ENCODE measurements around the gene C1S. TPM values are rescaled to one million over a fixed set of nuclear protein-coding genes. Genes with fewer than 3 reads are reported as not detected.

The C1S gene
- total and polyA plus RNA-seq, 9 of the 15 experiments (the other 6 are each of a cell fraction or from before 2014, with no cell fraction given): 0.08 to 0.84 (median 0.27) TPM

DNA sequence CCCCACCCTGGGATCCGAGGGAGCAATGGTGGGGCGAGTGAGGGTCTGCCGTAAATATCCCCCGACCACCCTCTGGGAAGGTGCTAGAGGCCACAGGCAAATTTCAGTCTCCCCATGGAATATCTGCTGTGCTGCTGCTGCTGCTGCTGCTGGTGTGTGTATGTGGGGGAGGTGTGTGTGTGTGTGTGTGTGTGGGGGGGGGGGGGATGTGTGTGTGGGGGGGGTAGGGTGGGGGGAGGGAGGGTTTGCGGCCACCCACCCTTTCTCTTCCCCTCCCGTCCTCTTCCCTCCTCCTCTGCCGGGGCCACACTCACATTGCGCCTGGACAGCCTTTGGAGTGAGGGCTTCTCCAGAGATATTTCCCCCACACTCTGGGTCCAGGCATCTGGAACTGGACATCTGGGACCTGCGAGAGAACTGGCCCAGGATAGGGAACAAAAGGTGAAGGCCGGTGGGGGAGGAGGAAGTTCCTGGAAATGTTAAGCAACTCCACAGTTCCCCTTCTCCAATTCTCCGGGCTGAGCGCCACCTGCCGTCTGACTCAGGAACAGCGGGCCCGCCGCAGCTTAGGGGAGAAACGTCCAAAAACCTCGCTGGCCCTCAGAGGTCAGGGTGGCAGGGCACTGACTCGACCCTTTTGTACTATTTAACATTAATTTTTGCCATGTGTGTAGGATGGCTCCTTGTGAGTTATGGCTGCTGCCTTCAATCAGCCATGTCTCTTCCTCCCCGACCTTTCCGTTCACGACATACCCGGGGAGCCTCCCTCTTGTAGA, 48.5 kb downstream of the C1S start, which contains the start of gene C1RL (continued):
- TF ChIP-seq, protein P1, sequence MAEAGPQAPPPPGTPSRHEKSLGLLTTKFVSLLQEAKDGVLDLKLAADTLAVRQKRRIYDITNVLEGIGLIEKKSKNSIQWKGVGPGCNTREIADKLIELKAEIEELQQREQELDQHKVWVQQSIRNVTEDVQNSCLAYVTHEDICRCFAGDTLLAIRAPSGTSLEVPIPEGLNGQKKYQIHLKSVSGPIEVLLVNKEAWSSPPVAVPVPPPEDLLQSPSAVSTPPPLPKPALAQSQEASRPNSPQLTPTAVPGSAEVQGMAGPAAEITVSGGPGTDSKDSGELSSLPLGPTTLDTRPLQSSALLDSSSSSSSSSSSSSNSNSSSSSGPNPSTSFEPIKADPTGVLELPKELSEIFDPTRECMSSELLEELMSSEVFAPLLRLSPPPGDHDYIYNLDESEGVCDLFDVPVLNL (CRISPR knock-in tag; IDR thresholded peaks at IDR 0.05; ENCODE audit: low read depth): no peak
- no peak for TF ChIP-seq ZNF124 (CRISPR knock-in tag; IDR thresholded peaks at IDR 0.05)
- TF ChIP-seq, protein P2, sequence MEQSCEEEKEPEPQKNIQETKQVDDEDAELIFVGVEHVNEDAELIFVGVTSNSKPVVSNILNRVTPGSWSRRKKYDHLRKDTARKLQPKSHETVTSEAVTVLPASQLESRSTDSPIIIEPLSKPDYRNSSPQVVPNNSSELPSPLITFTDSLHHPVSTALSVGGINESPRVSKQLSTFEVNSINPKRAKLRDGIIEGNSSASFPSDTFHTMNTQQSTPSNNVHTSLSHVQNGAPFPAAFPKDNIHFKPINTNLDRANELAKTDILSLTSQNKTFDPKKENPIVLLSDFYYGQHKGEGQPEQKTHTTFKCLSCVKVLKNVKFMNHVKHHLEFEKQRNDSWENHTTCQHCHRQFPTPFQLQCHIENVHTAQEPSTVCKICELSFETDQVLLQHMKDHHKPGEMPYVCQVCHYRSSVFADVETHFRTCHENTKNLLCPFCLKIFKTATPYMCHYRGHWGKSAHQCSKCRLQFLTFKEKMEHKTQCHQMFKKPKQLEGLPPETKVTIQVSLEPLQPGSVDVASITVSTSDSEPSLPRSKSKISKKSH (CRISPR knock-in tag; IDR thresholded peaks at IDR 0.05): no peak
- no peak for TF ChIP-seq TRIM28 (IDR thresholded peaks at IDR 0.05)
- TF ChIP-seq PHF20 (IDR thresholded peaks at IDR 0.05; ENCODE audit: partially characterized antibody): peak; percentile 36
- TF ChIP-seq, protein P3, sequence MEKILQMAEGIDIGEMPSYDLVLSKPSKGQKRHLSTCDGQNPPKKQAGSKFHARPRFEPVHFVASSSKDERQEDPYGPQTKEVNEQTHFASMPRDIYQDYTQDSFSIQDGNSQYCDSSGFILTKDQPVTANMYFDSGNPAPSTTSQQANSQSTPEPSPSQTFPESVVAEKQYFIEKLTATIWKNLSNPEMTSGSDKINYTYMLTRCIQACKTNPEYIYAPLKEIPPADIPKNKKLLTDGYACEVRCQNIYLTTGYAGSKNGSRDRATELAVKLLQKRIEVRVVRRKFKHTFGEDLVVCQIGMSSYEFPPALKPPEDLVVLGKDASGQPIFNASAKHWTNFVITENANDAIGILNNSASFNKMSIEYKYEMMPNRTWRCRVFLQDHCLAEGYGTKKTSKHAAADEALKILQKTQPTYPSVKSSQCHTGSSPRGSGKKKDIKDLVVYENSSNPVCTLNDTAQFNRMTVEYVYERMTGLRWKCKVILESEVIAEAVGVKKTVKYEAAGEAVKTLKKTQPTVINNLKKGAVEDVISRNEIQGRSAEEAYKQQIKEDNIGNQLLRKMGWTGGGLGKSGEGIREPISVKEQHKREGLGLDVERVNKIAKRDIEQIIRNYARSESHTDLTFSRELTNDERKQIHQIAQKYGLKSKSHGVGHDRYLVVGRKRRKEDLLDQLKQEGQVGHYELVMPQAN (IDR thresholded peaks at IDR 0.05; ENCODE audit: borderline replicate concordance): no peak
- peak; percentile 62 for TF ChIP-seq EP300 (IDR thresholded peaks at IDR 0.05; ENCODE audit: low read length)
- TF ChIP-seq KAT7 (CRISPR knock-in tag; IDR thresholded peaks at IDR 0.05; ENCODE audit: borderline replicate concordance): peak; percentile 45; the same call in 1 of the 2 replicates
- TF ChIP-seq, protein P4, sequence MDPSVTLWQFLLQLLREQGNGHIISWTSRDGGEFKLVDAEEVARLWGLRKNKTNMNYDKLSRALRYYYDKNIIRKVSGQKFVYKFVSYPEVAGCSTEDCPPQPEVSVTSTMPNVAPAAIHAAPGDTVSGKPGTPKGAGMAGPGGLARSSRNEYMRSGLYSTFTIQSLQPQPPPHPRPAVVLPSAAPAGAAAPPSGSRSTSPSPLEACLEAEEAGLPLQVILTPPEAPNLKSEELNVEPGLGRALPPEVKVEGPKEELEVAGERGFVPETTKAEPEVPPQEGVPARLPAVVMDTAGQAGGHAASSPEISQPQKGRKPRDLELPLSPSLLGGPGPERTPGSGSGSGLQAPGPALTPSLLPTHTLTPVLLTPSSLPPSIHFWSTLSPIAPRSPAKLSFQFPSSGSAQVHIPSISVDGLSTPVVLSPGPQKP (CRISPR knock-in tag; IDR thresholded peaks at IDR 0.05): no peak
- no peak for TF ChIP-seq RBM17 (IDR thresholded peaks at IDR 0.05; ENCODE audit: borderline replicate concordance, low read depth, low read length)
- TF ChIP-seq ZNF263 (CRISPR knock-in tag; IDR thresholded peaks at IDR 0.05; ENCODE audit: borderline replicate concordance): peak; percentile 51
- no peak for TF ChIP-seq ZNF699 (CRISPR knock-in tag; IDR thresholded peaks at IDR 0.05; ENCODE audit: insufficient replicate concordance)
- 0 out of 2 replicates have a peak, but pooled peaks have one; percentile 27 for TF ChIP-seq ZNF766 (CRISPR knock-in tag; conservative IDR thresholded peaks at IDR 0.05)
- TF ChIP-seq, protein P5, sequence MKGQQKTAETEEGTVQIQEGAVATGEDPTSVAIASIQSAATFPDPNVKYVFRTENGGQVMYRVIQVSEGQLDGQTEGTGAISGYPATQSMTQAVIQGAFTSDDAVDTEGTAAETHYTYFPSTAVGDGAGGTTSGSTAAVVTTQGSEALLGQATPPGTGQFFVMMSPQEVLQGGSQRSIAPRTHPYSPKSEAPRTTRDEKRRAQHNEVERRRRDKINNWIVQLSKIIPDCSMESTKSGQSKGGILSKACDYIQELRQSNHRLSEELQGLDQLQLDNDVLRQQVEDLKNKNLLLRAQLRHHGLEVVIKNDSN (CRISPR knock-in tag; IDR thresholded peaks at IDR 0.05): no peak
- TF ChIP-seq ESRRA (IDR thresholded peaks at IDR 0.05; ENCODE audit: borderline replicate concordance, low read depth): no peak
- no peak for TF ChIP-seq PHB (CRISPR knock-in tag; IDR thresholded peaks at IDR 0.05)
- peak; percentile 25 to 39; a peak in 1 of 4 replicates for TF ChIP-seq TRIM24 (IDR thresholded peaks at IDR 0.05)
- no peak for TF ChIP-seq ZNF431 (CRISPR knock-in tag; IDR thresholded peaks at IDR 0.05)
- TF ChIP-seq ZNF830 (CRISPR knock-in tag; IDR thresholded peaks at IDR 0.05): no peak
- TF ChIP-seq, protein P6, sequence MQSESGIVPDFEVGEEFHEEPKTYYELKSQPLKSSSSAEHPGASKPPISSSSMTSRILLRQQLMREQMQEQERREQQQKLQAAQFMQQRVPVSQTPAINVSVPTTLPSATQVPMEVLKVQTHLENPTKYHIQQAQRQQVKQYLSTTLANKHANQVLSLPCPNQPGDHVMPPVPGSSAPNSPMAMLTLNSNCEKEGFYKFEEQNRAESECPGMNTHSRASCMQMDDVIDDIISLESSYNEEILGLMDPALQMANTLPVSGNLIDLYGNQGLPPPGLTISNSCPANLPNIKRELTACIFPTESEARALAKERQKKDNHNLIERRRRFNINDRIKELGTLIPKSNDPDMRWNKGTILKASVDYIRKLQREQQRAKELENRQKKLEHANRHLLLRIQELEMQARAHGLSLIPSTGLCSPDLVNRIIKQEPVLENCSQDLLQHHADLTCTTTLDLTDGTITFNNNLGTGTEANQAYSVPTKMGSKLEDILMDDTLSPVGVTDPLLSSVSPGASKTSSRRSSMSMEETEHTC (IDR thresholded peaks at IDR 0.05): no peak
- peak; percentile 56; the same call in 1 of the 2 replicates for TF ChIP-seq CTBP1 (IDR thresholded peaks at IDR 0.05; ENCODE audit: borderline replicate concordance)

Measured in K562 (cell line).